Measurements from ENCODE around the gene FOSB.
A peak's percentile ranks its signal among the peaks of the same experiment; 100 is the strongest.

Gene FOSB

GRCh38 chr19:45484273-45484945 lies 16.6 kb downstream of the FOSB start:
- DNase-seq (ENCODE audit: low read depth in 2 of 2): no peak

- peak; percentile 97 to 99 for DNase-seq (ENCODE audit: low read depth in 2 of 2)
Observed at GRCh38 chr19:45485305-45486077, 17.7 kb downstream of the FOSB start.

DNA sequence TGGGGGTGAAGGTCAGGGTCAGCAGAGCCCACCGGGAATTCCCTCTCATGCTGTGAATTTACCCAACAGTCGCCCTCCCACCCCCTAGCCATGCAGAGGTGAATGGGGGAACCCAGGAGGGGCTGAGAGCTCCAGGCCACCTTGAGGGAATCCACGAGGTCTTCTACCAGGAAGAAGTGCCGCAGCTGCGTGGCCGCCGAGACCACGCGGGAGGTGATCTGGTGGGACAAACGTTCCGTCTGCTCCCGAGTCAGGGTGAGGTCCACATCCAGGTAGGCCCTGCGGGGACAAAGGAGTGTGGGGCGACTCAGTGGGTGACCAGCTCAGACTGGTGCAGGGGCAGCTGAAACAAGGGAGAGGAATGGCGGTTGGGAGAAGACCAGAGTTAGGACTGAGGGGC lies 20.9 kb downstream of the FOSB start:
- no peak for DNase-seq (ENCODE audit: low read depth in 2 of 2)

GRCh38 chr19:45489216-45489855 lies 21.5 kb downstream of the FOSB start:
- DNase-seq (ENCODE audit: low read depth in 2 of 2): no peak

- DNase-seq (ENCODE audit: low read depth in 2 of 2): no peak
Observed at GRCh38 chr19:45492137-45492626, 24.4 kb downstream of the FOSB start.

DNA sequence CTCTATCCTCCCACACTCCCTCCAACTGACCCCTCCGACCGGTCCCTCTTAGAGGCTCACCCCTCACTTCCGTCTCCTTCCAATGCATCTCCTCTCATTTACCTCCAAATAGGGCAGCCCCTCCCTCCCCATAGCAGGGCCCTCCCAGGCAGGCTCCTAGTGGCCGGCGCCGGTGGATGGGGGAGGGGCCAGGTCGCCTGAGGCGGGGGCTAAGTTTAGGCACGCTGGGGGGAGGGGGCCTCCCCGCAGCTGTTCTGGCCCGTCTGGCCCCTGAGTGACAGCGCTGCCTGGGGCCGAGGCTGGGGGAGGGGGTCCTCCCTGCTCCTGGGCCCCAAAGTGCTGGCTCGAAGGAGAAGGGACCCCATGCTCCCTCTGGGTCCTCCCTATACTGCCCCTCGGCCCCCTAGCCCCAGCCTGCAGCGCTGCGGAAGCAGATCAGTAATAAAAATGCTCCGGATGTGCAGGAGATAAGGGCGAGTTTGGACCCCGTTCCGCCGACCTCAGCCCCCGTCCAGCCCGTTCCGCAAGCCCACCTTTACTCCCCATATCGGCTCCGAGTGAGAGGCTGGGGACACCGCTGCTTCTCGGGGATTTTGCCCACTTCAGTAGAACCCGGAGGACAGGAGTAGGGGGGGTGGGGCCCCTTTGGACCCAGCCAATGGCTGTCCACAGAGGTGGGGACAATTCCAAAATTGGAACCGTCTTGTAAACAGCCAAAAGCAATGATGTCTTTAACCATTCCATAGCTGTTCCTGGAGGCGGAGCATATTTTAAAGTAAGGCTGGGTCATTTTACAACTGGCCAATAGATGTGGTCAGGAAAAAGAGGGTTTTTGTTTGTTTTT lies 25.1 kb downstream of the FOSB start:
- DNase-seq (ENCODE audit: low read depth in 2 of 2): no peak

- DNase-seq (ENCODE audit: low read depth in 2 of 2): no peak
Observed at GRCh38 chr19:45494261-45494916, 26.6 kb downstream of the FOSB start.

DNA sequence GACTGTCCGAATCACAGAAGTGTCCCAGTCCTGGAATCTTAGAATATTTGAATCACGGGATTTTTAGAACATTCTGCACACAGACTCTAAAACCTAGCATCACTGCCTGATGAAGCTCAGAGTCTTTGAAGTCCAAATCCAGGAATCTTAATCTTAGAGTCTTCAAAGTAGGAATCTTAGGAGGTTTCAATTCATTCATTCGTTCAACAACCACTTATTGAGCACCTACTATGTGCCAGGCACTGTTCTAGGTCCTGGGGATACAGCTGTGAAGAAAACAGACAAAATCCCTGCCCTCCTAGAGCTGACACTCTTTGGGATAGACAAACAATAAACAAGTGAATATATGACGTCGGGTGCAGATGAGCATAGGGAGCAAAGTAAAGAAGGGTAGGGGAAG lies 27.4 kb downstream of the FOSB start:
- no peak for DNase-seq (ENCODE audit: low read depth in 2 of 2)

- no peak for DNase-seq (ENCODE audit: low read depth in 2 of 2)
Observed at GRCh38 chr19:45496349-45496953, 28.7 kb downstream of the FOSB start.

DNA sequence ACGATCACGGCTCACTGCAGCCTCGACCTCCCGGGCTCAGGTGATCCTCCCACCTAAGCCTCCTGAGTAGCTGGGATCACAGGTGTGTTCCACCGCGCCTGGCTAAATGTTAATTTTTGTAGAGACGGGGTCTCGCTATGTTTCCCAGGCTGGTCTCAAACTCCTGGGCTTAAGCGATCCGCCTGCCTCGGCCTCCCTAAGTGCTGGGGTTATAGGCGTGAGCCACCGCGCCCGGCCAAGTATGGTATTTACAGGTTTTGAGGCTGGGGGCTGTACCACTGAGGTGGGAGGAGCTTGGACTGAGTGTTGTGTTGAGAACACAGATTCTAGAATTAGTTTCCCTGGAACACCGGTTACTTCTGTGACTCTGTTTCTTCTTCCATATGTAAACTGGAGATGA lies 30.0 kb downstream of the FOSB start:
- no peak for DNase-seq (ENCODE audit: low read depth in 2 of 2)

DNA sequence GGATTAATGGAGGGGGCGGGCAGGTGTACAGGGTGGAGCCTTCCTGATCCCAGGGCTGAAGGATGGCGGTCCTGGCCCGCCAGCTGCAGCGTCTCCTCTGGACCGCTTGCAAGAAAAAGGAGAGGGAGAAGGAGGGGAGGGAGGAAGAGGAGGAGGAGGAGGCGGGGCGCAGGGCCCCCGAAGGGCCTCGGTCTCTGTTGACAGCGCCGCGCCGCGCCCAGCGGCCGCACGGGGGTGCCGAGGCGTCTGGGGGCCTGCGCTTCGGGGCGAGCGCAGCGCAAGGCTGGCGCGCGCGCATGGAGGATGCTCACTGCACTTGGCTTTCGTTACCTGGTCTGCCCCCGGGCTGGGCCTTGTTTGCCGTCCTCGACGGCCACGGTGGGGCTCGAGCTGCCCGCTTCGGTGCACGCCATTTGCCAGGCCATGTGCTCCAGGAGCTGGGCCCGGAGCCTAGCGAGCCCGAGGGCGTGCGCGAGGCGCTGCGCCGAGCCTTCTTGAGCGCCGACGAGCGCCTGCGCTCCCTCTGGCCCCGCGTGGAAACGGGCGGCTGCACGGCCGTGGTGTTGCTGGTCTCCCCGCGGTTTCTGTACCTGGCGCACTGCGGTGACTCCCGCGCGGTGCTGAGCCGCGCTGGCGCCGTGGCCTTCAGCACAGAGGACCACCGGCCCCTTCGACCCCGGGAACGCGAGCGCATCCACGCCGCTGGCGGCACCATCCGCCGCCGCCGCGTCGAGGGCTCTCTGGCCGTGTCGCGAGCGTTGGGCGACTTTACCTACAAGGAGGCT lies 30.8 kb downstream of the FOSB start, which contains the start of gene PPM1N:
TSS of gene PPM1N (plus strand) at position 33 of the 785 bp plus-strand sequence. CDS start at position 63, 30 bp downstream.
- no peak for DNase-seq (ENCODE audit: low read depth in 2 of 2)

DNA sequence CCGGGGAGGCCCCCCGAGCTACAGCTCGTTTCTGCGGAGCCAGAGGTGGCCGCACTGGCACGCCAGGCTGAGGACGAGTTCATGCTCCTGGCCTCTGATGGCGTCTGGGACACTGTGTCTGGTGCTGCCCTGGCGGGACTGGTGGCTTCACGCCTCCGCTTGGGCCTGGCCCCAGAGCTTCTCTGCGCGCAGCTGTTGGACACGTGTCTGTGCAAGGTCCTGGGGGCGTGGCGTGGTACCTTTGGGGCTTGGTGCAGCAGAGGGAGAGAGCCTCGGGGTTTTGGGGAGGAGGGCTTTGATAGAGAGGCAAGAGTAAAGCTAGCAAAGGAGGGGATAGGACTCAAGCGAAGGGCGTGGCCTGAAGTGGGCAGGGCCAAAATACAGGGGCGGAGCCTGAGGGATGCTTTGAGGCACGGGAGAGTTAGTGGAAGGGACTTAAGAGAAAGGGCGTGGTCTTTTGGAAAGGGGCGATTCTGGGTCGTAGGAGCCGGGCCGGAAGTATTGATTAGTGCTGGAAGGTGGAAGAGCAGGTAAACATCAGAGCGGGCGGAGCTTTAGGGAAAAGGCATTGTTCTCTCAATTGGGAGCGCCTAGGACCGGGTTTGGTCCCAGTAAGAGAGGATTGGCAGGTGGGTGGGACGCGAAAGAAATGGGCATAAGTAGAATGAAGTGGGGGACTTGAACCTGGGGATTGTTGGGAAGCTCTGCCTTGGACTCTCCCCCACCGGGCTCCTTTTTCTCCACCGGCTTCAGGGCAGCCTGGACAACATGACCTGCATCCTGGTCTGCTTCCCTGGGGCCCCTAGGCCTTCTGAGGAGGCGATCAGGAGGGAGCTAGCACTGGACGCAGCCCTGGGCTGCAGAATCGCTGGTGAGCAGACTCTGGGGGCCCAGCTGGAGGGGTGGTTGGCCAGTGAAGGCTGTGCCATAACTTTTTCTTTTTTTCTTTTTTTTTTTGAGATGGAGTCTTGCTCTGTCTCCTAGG lies 31.7 kb downstream of the FOSB start:
- DNase-seq (ENCODE audit: low read depth in 2 of 2): peak; percentile 55 to 71

DNA sequence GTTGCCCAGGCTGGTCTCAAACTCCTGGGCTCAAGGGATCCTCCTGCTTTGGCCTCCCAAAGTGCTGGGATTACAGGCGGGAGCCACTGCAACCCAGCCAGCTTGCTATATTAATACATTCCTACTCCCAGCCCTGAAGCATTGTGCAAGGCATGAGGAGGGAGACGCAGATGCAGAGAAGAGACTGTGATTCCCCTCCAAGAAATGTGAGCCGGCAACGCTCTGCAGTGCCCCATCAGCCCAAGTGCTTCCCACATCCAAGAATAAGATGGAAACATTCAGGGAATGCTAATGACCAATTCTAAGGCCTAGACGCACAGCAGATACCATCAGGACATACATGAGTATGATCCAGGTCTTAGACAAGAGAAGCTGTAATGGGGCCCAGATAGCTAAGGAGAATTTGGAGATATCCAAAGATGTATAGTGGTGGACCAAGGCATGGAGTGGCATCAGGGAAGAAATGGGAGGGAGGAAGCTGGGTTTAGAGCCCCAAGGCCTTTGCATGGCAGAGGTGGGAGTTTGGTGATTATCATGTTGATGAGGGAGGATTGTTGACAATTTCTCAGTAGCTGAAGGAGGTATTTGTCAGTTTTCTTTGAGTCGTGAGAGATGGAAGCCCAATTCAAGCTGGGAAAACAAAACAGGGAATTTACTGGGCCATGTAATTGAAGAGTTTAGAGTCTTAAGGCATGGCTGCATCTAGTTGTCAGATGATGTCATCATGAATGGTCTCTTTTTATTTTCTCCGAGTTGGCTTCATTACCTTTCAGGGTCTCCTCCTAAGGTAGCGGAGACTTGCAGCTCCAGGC lies 33.3 kb downstream of the FOSB start:
- no peak for DNase-seq (ENCODE audit: low read depth in 2 of 2)

- DNase-seq (ENCODE audit: low read depth in 2 of 2): no peak
Observed at GRCh38 chr19:45501730-45502014, 33.9 kb downstream of the FOSB start.

GRCh38 chr19:45502111-45502510 lies 34.3 kb downstream of the FOSB start:
- DNase-seq (ENCODE audit: low read depth in 2 of 2): no peak

DNA sequence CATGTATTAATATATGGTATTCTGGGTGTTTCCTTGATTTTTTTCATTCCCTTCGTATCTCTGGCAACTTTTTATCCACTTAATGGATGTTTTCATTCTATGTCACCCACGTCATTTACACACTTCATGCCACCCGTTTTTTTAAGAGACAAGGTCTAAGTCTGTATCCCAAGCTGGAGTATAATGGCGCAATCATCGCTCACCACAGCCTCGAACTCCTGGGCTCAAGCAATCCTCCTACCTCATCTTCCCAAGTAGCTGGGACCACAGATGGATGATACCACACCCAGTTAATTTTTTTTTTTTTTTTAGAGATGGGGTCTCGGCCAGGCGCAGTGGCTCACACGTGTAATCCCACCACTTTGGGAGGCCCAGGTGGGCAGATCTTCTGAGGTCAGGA lies 36.1 kb downstream of the FOSB start:
- DNase-seq (ENCODE audit: low read depth in 2 of 2): no peak

- DNase-seq (ENCODE audit: low read depth in 2 of 2): no peak
Observed at GRCh38 chr19:45505151-45505995, 37.6 kb downstream of the FOSB start.

Data from stimulated activated CD4-positive, alpha-beta T cell treated with anti-CD3 and anti-CD28 coated beads, Interleukin-15, amount 100 ng/mL, for 48 hours (primary cell).